ENCODE results near the gene GPC6. TPM values are rescaled to one million over a fixed set of nuclear protein-coding genes. Genes with fewer than 3 reads are reported as not detected.
"Not testable (repeated sequence)": the region's sequence is repeated elsewhere in the genome, so short reads cannot be mapped to it uniquely, and the experiment has no call there.

GPC6 gene
- total RNA-seq, 1 experiment from 2014 or later = 0.22 TPM

GRCh38 chr13:93201992-93202558, 24.5 kb upstream of the GPC6 start:
- Histone ChIP-seq H3K9ac (ENCODE audit: low read length) (no peak overlapping the region), H3K27me3 (ENCODE audit: insufficient read depth, low read length) (no peaks in the 10 kb centered on the region), H3K4me1 (ENCODE audit: control insufficient read depth in 1 of 2, insufficient read depth in 2 of 2, low read length in 2 of 2) (no peaks in the 10 kb centered on the region), H3K9me3 (ENCODE audit: control insufficient read depth in 1 of 2, insufficient read depth in 1 of 2, low read depth in 1 of 2, low read length in 2 of 2) (peaks cover 8 to 10% of the 10 kb centered on the region in 2 experiments; a peak in 3 of 4 replicates), H3K36me3 (ENCODE audit: control insufficient read depth in 1 of 2, insufficient read depth in 2 of 2, low read length in 2 of 2) (no peaks in the 10 kb centered on the region), H3K27ac (ENCODE audit: low read depth, low read length) (no peak overlapping the region), H3K79me2 (ENCODE audit: insufficient read depth, low read length) (no peaks in the 10 kb centered on the region), H3K9me2 (ENCODE audit: insufficient read depth) (no peaks in the 10 kb centered on the region), H3K4me3 (replicated peaks in 1 of 2; ENCODE audit: low read depth in 1 of 2, low read length in 2 of 2) (no peak overlapping the region), H4K20me1 (ENCODE audit: insufficient read depth) (no peaks in the 10 kb centered on the region), H3K4me2 (ENCODE audit: low read length) (no peak overlapping the region), H2AFZ (ENCODE audit: low read depth, low read length, poor library complexity, severe bottlenecking) (no peak overlapping the region)
- intact Hi-C loops (cut with micrococcal nuclease) = no loop called here
- DNase-seq (ENCODE audit: low read depth, low spot score) = no peak
- ChIA-PET CTCF (no interaction called here), RAD21 (ENCODE audit: low non-redundant PET in 1 of 2, low total read pairs in 2 of 2, uncharacterized antibody in 2 of 2, unreplicated experiment in 2 of 2) (no interaction called here), POLR2A (no interaction called here)
- BruUV-seq (replicated peaks) = no TSS peak
- no peak for ATAC-seq
- no peak for TF ChIP-seq CBX3 (IDR thresholded peaks at IDR 0.05; ENCODE audit: low read depth)
- no peak for TF ChIP-seq ZNF274 (IDR thresholded peaks at IDR 0.05; ENCODE audit: low read depth, low read length)
- no peak for TF ChIP-seq EZH2 (IDR thresholded peaks at IDR 0.05)
- no peak for TF ChIP-seq CTCF (IDR thresholded peaks at IDR 0.05 in 2 of 3, conservative IDR thresholded peaks at IDR 0.05 in 1 of 3; ENCODE audit: borderline replicate concordance in 1 of 3, insufficient read depth in 1 of 3, low read depth in 2 of 3, low read length in 2 of 3)
- TF ChIP-seq, protein P1, sequence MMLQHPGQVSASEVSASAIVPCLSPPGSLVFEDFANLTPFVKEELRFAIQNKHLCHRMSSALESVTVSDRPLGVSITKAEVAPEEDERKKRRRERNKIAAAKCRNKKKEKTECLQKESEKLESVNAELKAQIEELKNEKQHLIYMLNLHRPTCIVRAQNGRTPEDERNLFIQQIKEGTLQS (IDR thresholded peaks at IDR 0.05) = no peak
- TF ChIP-seq SP1 (IDR thresholded peaks at IDR 0.05; ENCODE audit: low read depth) = no peak
- TF ChIP-seq, protein P2, sequence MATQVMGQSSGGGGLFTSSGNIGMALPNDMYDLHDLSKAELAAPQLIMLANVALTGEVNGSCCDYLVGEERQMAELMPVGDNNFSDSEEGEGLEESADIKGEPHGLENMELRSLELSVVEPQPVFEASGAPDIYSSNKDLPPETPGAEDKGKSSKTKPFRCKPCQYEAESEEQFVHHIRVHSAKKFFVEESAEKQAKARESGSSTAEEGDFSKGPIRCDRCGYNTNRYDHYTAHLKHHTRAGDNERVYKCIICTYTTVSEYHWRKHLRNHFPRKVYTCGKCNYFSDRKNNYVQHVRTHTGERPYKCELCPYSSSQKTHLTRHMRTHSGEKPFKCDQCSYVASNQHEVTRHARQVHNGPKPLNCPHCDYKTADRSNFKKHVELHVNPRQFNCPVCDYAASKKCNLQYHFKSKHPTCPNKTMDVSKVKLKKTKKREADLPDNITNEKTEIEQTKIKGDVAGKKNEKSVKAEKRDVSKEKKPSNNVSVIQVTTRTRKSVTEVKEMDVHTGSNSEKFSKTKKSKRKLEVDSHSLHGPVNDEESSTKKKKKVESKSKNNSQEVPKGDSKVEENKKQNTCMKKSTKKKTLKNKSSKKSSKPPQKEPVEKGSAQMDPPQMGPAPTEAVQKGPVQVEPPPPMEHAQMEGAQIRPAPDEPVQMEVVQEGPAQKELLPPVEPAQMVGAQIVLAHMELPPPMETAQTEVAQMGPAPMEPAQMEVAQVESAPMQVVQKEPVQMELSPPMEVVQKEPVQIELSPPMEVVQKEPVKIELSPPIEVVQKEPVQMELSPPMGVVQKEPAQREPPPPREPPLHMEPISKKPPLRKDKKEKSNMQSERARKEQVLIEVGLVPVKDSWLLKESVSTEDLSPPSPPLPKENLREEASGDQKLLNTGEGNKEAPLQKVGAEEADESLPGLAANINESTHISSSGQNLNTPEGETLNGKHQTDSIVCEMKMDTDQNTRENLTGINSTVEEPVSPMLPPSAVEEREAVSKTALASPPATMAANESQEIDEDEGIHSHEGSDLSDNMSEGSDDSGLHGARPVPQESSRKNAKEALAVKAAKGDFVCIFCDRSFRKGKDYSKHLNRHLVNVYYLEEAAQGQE (IDR thresholded peaks at IDR 0.05; ENCODE audit: low read depth) = no peak

DNA sequence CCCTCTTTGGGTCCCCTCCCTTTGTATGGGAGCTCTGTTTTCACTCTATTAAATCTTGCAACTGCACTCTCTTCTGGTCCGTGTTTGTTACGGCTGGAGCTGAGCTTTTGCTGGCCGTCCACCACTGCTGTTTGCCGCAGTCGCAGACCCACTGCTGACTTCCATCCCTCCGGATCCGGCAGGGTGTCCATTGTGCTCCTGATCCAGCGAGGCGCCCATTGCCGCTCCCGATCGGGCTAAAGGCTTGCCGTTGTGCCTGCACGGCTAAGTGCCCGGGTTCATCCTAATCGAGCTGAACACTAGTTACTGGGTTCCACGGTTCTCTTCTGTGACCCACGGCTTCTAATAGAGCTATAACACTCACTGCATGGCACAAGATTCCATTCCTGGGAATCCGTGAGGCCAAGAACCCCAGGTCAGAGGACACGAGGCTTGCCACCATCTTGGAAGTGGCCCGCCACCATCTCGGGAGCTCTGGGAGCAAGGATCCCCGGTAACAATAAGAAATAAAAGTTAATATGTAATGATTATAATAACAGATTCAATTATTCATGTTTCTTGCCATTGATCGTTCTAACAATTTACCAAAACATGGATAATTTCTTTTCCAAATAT, 19.7 kb upstream of the GPC6 start:
- H2AFZ ChIP-seq (ENCODE audit: low read depth, low read length, poor library complexity, severe bottlenecking); H4K20me1 ChIP-seq (ENCODE audit: insufficient read depth); RAD21 ChIA-PET (ENCODE audit: low non-redundant PET in 1 of 2, low total read pairs in 2 of 2, uncharacterized antibody in 2 of 2, unreplicated experiment in 2 of 2); H3K4me3 ChIP-seq (replicated peaks in 1 of 2; ENCODE audit: low read depth in 1 of 2, low read length in 2 of 2); BruUV-seq (replicated peaks); H3K9me2 ChIP-seq (ENCODE audit: insufficient read depth); DNase-seq (ENCODE audit: low read depth, low spot score); H3K4me1 ChIP-seq (ENCODE audit: control insufficient read depth in 1 of 2, insufficient read depth in 2 of 2, low read length in 2 of 2); H3K27me3 ChIP-seq (ENCODE audit: insufficient read depth, low read length); ATAC-seq; H3K27ac ChIP-seq (ENCODE audit: low read depth, low read length); H3K9ac ChIP-seq (ENCODE audit: low read length); intact Hi-C loops (cut with micrococcal nuclease); H3K4me2 ChIP-seq (ENCODE audit: low read length); H3K79me2 ChIP-seq (ENCODE audit: insufficient read depth, low read length); CTCF ChIA-PET; POLR2A ChIA-PET; H3K36me3 ChIP-seq (ENCODE audit: control insufficient read depth in 1 of 2, insufficient read depth in 2 of 2, low read length in 2 of 2): not testable (repeated sequence)
- peaks cover 10 to 13% of the 10 kb centered on the region in 2 experiments; a peak in 3 of 4 replicates for H3K9me3 ChIP-seq (ENCODE audit: control insufficient read depth in 1 of 2, insufficient read depth in 1 of 2, low read depth in 1 of 2, low read length in 2 of 2)
